KOPT-K1 (cell line): ENCODE data around the gene DLX2.
"Not testable (repeated sequence)": the region's sequence is repeated elsewhere in the genome, so short reads cannot be mapped to it uniquely, and the experiment has no call there.

Experiments used
- H3K27ac ChIP-seq: fragments of 200-600 bp; sonication (generic); 2 replicates; pipeline ENCODE4 v1.5.1; 2016; ENCODE audit warnings: antibody characterized with exemption, mild to moderate bottlenecking, low read depth, low read length; ENCODE audit not compliant: poor library complexity, severe bottlenecking
- H3K36me3 ChIP-seq: fragments of 200-600 bp; sonication (generic); 2 replicates; pipeline ENCODE4 v1.5.1; 2017; ENCODE audit warnings: antibody characterized with exemption, mild to moderate bottlenecking, low read length, moderate library complexity; ENCODE audit not compliant: insufficient read depth
- H3K9me3 ChIP-seq: fragments of 200-600 bp; sonication (generic); 2 replicates; pipeline ENCODE4 v1.5.1; 2017; ENCODE audit warnings: antibody characterized with exemption, low read length, mild to moderate bottlenecking; ENCODE audit not compliant: insufficient read depth, poor library complexity, severe bottlenecking

DLX2 gene

DNA sequence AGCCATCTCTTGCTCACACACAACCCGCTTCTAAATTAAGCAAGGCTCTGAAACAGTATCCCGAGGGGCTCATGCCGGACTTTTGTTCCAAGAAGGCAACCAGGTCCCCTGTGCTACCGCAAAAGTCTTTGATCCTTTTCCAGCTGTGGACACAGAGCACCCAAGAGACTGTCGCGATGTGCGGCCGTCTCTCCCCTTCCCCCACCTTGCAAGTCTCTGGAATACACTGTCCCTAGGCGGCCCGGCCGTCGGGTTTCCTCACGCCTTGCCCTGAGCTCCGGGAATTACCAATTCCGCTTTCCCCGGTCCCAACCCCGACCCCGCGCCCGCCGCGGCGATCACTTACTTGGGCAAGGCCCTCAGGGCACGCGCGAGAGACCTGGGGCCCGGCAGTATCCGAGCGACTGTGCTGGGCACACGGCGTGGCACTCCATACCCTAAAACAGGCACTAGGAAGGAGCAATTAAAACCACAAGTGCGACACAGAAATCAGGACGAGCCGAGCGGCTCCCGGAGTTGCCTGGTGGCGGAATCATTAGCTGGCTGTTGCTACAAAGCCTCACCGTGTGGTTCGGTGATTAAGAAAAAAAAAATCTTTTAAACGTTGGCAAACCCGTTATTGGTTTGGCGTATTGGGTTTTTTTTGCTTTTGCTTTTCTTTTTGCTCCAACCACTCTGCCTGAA lies 19.6 kb downstream of the DLX2 start:
- no peak overlapping the region for H3K27ac ChIP-seq
- H3K9me3 ChIP-seq, result no peaks in the 10 kb centered on the region
- H3K36me3 ChIP-seq, result no peaks in the 10 kb centered on the region

- Histone ChIP-seq H3K36me3 (no peaks in the 10 kb centered on the region), H3K9me3 (no peaks in the 10 kb centered on the region), H3K27ac (no peak overlapping the region)
These were observed 20.4 kb downstream of the DLX2 start for GRCh38 chr2:172082105-172082943.

GRCh38 chr2:172081221-172082022 lies 21.3 kb downstream of the DLX2 start:
- Histone ChIP-seq H3K27ac (no peak overlapping the region), H3K36me3 (no peaks in the 10 kb centered on the region), H3K9me3 (no peaks in the 10 kb centered on the region)

GRCh38 chr2:172080641-172081220 lies 22.0 kb downstream of the DLX2 start:
- Histone ChIP-seq H3K27ac (no peak overlapping the region), H3K36me3 (no peaks in the 10 kb centered on the region), H3K9me3 (no peaks in the 10 kb centered on the region)

GRCh38 chr2:172079838-172080640 lies 22.7 kb downstream of the DLX2 start:
- H3K36me3 ChIP-seq, result no peaks in the 10 kb centered on the region
- H3K27ac ChIP-seq, result no peak overlapping the region
- H3K9me3 ChIP-seq, result no peaks in the 10 kb centered on the region

DNA sequence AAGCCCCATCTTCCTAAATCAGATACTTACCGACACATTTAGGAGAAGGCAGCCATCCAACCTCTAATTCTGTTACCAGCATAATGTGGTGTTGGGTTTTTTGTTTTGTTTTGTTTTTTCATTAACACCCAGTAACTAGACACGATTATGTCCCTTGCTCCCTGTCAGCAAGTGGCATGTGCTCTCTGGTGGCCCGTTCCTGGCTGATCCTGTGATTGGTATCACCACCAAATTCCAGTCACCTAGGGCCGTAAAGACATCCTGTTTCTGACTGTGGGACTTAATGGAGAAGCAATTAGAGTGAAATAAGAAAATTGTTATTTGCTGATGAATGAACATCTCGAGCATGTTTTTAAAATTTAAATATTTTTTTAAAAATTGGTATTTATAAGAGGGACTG lies 23.3 kb downstream of the DLX2 start:
- H3K36me3 ChIP-seq, result no peaks in the 10 kb centered on the region
- no peaks in the 10 kb centered on the region for H3K9me3 ChIP-seq
- H3K27ac ChIP-seq, result no peak overlapping the region

DNA sequence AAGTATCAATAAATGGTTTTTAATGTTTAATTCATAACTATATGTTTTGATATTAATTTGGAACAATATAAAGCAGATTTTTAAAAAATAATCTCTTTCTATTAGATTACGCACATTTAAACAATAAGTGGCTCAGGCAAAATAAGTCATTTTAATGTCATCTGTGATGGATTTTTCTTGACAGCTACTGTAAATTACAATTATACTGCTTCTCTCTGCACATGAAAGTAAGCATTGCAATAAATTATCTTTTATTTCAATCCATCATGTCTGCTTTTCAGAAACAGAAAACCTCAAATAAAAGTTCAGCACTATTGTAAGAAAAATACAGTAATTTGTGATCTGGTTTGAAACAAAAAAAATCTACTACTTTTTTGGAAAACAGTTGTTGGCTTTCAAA lies 28.4 kb downstream of the DLX2 start:
- Histone ChIP-seq H3K27ac (no peak overlapping the region), H3K36me3 (no peaks in the 10 kb centered on the region), H3K9me3 (no peaks in the 10 kb centered on the region)

GRCh38 chr2:172073518-172073917 lies 29.2 kb downstream of the DLX2 start:
- H3K36me3 ChIP-seq, result no peaks in the 10 kb centered on the region
- no peak overlapping the region for H3K27ac ChIP-seq
- H3K9me3 ChIP-seq, result no peaks in the 10 kb centered on the region

DNA sequence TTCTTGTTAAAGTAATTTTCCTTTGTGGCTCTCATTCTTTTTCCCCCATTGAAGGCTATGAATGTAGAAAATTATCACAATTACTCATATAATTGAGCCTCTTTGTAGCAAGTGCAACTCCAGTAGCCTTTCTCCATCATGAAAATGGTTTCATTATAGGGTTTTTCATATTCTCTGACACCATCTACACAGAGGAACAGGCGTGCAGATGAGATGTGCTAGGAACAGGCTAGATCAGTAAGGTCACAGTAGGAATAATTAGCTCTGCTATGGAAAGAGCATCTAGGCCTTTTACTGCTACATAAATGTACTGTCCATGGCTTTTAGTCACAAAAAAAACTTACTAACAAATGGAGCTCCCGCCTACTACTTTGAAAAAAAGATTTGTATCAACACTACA lies 30.0 kb downstream of the DLX2 start:
- no peaks in the 10 kb centered on the region for H3K36me3 ChIP-seq
- H3K27ac ChIP-seq, result no peak overlapping the region
- no peaks in the 10 kb centered on the region for H3K9me3 ChIP-seq

DNA sequence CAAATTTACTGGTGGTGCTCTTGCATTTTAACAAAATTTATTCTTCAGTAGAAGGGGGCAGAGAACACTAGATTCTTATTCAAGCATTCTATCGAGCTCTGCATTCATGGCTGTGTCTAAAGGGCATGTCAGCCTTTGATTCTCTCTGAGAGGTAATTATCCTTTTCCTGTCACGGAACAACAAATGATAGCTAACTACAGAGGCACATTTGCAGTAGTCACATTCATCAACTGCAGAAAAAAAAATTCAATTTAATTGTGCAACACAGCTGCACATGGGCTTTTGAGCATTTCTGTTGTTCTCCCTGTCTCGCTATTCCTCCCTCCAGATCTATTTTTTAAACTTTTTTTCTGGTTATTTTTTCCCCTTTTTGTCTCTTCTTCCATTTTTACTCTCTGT lies 30.4 kb downstream of the DLX2 start:
- Histone ChIP-seq H3K9me3 (no peaks in the 10 kb centered on the region), H3K36me3 (no peaks in the 10 kb centered on the region), H3K27ac (no peak overlapping the region)

DNA sequence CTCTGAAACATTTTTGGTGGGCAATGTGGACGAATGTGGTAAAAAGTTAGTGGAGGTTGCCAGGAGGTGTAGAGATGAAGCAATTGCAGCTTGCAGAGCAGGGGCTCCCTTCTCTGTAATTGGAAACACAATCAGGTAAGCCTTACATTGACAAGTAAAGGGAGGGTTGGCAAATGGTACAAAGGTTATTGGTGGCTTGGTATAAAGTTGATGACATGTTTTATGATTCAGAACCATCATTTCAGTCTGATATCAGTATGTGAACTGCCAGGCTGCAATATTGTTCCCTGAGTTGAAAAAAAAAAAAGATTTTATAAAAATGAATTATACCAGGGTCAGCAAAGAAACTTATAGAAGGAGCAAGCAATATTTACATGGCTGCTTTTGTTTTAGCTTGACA lies 31.8 kb downstream of the DLX2 start:
- no peaks in the 10 kb centered on the region for H3K36me3 ChIP-seq
- no peaks in the 10 kb centered on the region for H3K9me3 ChIP-seq
- no peak overlapping the region for H3K27ac ChIP-seq

- not testable (repeated sequence) for H3K9me3 ChIP-seq, H3K27ac ChIP-seq
These were observed 34.8 kb downstream of the DLX2 start for GRCh38 chr2:172067905-172068304.

GRCh38 chr2:172066394-172066886 lies 36.3 kb downstream of the DLX2 start:
- no peaks in the 10 kb centered on the region for H3K9me3 ChIP-seq

More at GRCh38 chr2:172067905-172068304, 34.8 kb downstream of the DLX2 start:
- H3K36me3 ChIP-seq, result not testable (repeated sequence)

GRCh38 chr2:172065111-172065510 lies 37.6 kb downstream of the DLX2 start:
- H3K9me3 ChIP-seq, result no peaks in the 10 kb centered on the region
- no peak overlapping the region for H3K27ac ChIP-seq
- no peaks in the 10 kb centered on the region for H3K36me3 ChIP-seq

More at GRCh38 chr2:172066394-172066886, 36.3 kb downstream of the DLX2 start:
- Histone ChIP-seq H3K36me3 (no peaks in the 10 kb centered on the region), H3K27ac (no peak overlapping the region)
